ENCODE data around the gene CEMP1.
A peak's percentile ranks its signal among the peaks of the same experiment; 100 is the strongest.
"Not testable (repeated sequence)": the region's sequence is repeated elsewhere in the genome, so short reads cannot be mapped to it uniquely, and the experiment has no call there.

CEMP1 gene, protein sequence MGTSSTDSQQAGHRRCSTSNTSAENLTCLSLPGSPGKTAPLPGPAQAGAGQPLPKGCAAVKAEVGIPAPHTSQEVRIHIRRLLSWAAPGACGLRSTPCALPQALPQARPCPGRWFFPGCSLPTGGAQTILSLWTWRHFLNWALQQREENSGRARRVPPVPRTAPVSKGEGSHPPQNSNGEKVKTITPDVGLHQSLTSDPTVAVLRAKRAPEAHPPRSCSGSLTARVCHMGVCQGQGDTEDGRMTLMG

DNA sequence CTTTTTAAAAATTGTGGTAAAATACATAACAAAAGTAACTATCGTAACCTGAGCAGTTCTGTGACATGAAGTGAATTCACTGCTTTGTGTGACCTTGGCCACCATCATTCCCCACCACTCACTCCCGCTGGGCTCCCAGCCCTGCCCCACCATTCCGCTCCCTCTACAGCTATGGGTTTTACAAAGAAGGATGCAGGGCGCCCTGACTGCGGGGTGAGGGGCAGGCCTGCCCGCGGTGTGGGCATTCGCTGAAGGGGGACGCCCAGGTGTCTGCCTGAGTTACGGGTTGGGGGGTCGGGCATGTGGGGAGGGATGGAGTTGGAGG, at the start of gene CEMP1:
Gene CEMP1 (minus strand): TSS at position 38 of the 325 bp plus-strand sequence. CDS start 335 bp downstream, outside the sequence.
- no peak for DNase-seq (ENCODE audit: low read depth in 2 of 2)

DNA sequence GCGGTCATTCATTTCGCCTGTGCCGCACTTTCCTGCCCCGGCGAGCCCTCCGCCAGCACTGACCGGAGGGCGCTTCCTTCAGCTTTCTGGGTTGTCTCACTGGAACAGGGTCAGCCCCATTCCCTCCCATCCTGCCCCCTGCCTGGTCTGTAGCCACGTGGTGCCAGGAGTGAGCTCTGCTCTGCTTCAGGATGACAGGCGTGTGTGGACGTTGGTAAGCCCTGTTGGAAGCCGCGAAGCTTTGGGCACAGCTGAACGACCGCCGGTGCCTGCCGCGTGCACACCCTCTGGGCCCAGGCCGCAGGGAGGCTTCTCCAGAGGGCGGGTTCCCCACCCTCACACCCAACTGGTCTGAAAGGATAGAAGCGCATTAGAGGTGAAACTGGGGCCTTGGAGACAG, 49.6 kb upstream of the CEMP1 start:
- DNase-seq (ENCODE audit: low read depth in 2 of 2) = not testable (repeated sequence)

DNA sequence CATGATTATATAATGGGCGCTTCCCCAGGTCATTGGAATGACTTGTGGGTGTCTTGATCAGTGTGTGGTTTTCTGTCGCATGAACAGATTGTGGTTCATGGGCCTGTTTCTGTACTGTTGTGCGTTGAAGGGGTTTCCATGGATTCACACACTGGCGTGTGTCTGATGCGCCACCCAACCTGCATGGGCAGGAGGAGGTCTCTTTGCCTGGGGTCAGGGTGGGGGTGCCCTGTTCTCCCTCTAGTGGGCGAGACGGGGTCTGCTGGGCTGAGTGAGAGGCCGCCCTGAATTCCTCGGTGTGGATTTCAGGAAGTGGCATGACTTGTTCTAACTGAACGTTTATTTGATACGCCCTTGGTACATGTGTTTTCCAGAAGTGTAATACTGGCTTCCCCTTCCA, 48.9 kb upstream of the CEMP1 start:
- not testable (repeated sequence) for DNase-seq (ENCODE audit: low read depth in 2 of 2)

DNA sequence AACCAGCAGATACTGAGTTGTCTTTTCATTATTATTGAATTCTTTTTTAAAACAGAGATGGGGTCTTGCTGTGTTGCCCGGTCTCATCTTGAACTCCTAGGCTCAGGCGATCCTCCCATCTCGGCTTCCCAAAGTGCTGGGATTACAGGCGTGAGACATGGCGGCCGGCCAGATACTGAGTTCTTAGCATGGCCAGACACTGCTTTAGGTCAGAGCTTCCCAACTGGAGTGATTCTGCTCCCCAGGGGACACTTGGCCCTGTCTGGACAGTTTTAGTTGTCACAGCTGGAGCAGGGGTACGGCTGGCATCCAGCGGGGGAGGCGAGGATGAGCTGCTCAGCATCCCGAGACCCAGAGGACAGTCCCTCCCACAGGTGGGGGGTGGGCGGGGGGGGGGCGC, 47.7 kb upstream of the CEMP1 start:
- DNase-seq (ENCODE audit: low read depth in 2 of 2) = not testable (repeated sequence)

DNA sequence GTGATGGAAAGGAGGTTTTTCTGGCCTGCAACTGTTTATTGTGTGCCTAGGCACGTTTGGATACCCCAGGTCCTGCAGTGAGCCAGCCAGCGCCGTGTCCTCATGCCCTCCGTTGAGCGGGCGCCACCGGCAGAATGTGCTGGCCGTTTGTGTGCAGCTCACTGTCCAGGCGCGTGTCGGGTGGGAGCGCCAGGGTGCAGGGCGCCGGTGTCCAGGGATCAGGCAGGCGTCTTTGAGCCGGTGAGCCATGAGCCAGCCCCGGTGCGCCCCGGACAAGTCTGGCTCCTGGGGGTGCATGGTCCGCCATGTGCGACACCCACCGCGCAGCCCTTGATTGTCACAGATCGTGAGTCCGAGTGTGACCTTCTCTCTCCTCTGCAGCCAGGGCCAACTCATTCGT, 45.8 kb upstream of the CEMP1 start:
- not testable (repeated sequence) for DNase-seq (ENCODE audit: low read depth in 2 of 2)

DNA sequence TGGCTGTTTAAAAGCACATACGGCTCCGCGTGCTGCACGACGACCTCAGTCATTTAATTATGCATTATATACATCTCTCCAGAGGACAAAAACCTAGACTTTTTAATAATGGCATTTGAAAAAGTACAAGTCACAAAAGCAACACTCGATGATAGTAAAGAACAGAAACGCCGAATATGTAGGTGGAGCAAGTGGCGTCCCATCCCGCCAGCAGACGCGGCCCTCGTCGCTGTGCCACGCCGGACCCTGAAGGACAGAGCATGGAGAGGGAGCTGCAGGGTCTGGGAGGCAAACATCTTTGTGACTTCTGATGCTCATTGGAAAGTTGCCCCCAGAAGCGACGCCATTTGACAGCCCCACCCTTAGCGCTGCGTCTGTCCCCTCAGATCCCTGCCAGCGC, 44.6 kb upstream of the CEMP1 start:
- DNase-seq (ENCODE audit: low read depth in 2 of 2) = not testable (repeated sequence)

DNA sequence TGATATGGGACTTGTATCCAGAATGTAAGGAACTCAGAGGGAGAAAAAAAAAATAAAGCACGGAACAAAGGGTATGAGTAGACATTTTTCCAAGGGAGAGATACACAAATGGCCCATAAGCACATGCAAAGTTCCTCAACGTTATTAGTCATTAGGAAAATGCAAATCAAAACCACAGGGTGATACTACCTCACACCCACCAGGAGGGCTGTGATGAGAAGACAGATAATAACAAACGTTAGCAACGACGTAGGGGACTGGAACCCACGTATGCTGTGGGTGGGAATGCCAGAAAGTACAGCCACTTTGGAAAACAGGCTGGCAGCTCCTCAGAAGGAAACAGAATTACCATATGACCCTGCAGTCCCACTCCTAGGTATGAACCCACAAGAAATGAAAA, 41.5 kb upstream of the CEMP1 start:
- not testable (repeated sequence) for DNase-seq (ENCODE audit: low read depth in 2 of 2)

DNA sequence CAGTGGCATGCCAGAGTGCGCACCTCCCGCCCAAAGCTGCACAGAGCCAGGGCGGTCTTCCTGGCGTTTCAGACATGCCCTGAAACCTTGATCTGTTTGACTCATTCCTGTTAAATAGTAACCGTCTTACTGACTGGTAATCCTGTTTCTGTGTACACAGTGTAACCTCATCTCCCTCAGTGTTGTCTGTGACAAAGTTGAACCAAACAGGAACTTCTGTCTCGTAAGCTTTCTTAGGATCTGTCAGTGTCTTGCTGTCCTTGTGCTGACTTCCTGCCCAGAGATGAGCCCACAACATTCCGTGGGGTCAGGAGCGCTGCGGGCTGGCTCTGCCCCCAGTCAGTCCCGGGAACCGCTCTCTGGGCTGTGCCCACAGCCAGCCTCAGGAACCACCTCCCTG, 37.4 kb upstream of the CEMP1 start:
- DNase-seq (ENCODE audit: low read depth in 2 of 2) = not testable (repeated sequence)

DNA sequence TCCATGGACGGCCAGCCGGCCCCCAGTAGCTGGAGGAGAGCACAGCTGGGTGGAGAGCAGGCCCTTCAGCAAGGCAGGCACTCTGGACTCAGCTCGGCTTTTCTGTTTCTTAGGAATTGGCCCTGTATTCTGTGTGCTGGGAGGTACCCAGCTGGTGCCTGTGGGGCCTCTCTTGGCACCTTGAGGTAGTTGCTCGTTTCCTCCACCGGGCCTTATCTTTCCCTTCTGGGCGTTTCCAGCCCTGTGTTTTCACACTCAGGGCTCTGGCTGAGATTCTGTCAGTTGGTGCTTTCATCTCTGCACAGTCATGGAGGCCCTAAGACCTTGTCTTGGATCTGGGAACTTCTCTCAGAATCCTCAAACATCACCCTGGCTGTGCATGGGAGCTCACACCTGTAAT, 36.3 kb upstream of the CEMP1 start:
- DNase-seq (ENCODE audit: low read depth in 2 of 2) = not testable (repeated sequence)

DNA sequence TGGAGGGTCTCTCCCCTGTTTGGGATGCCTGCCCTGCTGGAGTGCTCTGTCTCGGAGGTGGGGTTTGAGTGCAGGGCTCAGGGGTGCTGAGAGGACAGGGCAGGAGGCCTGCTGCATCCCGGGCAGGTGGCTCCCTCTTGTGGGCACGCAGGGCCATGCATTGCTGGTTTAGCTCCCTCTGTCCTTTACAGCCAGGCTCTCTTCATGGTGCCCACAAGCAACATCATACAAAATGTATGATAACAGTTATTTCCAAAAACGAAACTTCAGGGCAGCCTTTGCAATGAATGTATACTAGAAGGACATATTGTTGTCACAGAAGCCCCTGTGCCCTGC, 29.6 kb upstream of the CEMP1 start:
- DNase-seq (ENCODE audit: low read depth in 2 of 2) = peak; percentile 24 to 41

DNA sequence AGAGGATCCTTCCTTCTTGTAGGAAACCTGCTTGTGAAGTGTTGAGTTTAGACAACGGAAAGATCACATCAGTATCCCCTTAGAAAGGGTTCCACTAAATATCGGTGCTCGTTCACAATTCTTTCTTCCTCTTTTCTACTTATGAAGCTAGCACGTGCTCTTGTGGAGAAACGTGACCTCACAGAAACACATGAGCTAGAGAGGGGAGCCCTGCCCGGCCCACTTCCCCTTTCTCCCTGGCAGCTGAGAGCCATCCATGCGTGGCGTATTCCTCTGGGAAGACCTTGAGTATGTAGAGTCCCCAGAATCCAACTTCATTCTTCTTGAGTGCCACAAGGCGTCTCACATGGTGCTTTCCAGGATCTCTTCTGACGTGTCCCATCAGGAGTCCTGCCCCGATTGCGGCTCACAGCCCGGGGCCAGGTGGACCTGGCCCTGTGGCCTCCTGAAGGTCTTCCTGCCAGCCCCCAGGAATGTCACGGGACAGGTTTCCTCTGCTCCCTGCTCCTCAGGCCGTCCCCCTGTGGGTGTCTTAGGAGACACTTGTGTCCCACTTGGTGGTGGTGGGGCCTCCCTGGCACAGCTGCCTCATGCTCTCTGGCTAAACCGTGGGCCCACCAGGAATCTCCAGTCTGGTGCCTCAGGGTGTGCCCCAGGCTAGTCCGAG, 29.1 kb upstream of the CEMP1 start:
- DNase-seq (ENCODE audit: low read depth in 2 of 2) = not testable (repeated sequence)

DNA sequence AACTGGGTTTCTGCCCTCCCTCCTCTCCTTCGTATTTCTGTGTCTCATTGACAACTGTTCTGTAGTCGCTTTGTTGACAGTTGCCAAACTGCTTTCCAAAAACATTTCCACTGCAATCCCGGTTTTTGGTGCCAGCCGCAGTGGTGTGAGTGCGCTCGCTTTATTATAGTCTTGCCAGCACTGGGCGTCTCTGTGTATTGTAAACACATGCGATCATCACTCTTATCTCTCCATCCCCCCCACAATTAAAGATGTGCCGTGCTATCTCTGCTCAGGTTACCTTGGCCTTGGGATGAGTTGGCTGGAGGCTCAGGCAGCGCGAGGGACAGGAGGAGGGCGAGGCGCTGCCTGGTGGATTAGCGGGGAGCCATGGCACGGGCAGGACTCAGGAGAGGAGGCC, 25.9 kb upstream of the CEMP1 start:
- DNase-seq (ENCODE audit: low read depth in 2 of 2) = not testable (repeated sequence)

DNA sequence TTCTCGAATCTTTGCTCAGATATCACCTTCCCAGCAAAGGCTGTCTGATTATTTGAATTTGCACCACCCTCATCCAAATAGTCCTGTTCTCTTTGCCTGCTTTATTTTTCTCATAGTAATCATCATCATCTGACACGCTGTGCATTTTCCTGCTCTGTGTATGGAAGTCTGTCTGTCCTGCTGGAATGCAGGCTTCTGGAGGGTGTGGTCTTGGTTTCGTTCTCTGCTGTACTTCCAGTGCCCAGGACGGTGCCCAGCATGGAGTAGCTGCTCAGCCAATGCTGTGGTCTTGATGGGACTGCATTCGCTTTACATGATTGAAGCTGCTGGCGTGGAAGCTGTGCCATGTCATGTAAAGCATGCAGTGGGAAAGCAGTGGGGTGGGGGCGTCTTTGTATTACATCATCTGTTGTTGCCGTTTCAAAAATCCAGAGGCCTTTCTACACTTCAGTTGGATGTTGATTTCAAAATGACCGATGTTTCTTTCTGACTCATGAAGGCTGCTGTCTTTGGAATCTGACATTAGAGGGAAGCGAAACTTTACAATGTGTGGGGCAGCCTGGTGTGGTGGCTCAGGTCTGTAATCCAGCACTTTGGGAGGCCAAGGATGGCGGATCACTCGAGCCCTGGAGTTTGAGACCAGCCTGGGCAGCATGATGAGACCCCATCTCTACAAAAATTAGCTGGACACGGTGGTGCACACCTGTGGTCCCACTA, 23.7 kb upstream of the CEMP1 start:
- DNase-seq (ENCODE audit: low read depth in 2 of 2) = not testable (repeated sequence)

DNA sequence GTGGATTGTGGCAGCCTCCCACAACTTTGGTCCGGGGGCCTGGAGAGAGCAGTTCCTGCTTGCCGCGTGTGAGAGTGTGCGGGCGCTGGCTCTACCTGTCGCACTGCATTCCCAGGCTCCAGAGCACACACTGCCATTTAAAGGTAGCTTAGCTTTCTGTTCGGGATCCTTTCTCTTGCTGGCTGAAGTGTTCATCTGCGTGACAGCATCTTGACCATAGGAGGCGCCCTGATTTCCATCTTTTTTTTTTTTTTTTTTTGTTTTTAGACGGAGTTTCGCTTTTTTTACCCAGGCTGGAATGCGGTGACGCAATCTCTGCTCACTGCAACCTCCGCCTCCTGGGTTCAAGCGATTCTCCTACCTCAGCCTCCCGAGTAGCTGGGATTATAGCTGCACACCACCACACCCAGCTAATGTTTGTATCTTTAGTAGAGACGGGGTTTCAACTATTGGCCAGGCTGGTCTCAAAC, 20.2 kb upstream of the CEMP1 start:
- not testable (repeated sequence) for DNase-seq (ENCODE audit: low read depth in 2 of 2)

DNA sequence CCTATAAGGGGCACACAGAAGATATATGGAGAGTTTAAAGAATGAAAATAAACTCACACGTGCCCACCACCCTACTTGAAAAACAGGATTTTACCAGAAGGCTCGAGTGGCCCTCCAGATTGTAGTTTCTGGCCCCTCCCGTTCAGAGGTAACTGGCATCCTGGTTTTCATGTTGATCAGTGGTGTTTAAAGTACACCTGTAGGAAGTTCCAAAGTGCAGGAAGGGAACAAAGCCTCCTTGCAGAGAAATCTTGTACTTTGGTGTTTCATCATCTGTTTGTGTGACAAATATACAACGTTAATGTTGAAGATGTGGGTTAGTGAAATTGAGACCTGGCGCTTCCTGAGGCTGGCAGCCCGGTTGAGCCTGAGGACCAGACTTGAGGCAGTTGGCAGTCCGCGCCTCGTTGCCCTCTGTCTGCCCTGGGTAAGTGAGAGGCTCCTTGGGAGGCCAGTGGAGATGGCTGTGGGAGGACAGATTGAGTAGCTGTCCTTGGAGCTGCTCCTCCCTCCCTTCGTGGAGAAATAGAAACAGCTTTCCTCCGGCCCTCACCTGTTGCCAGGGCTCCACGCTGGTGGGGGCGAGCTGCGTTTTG, 19.2 kb upstream of the CEMP1 start:
- not testable (repeated sequence) for DNase-seq (ENCODE audit: low read depth in 2 of 2)

DNA sequence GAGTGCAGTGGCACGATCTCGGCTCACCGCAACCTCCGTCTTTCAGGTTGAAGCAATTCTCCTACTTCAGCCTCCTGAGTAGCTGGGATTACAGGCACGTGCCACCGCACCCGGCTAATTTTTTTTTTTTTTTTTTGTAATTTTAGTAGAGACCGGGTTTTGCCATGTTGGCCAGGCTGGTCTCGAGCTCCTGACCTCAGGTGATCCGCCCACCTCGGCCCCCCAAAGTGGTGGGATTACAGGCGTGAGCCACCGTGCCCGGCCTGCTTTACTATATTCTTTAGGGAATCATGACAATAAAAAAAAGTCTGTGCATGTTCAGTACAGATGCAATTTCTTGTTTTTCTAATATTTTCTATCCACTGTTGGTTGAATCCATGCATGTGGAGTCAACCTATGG, 12.6 kb upstream of the CEMP1 start:
- DNase-seq (ENCODE audit: low read depth in 2 of 2) = not testable (repeated sequence)

DNA sequence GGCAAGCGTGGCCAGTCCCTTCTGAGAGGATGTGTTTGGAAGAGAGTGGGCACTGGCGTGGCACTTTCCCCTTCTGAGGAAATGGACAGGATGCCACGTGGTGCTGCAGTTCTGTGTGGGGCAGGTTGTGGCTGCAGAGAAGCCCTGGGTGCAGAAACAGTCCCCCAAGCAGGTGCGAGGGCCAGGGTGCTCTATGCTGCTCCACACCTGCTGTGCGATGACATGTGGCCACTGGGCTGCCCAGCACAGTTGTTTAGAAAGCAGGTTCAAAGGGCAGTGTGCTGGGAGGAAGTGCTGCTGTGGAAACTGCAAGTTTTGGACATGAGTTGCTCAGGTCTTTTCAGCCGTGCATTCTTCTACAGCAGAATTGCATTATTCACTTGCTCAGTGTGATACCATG, 10.2 kb upstream of the CEMP1 start:
- not testable (repeated sequence) for DNase-seq (ENCODE audit: low read depth in 2 of 2)

DNA sequence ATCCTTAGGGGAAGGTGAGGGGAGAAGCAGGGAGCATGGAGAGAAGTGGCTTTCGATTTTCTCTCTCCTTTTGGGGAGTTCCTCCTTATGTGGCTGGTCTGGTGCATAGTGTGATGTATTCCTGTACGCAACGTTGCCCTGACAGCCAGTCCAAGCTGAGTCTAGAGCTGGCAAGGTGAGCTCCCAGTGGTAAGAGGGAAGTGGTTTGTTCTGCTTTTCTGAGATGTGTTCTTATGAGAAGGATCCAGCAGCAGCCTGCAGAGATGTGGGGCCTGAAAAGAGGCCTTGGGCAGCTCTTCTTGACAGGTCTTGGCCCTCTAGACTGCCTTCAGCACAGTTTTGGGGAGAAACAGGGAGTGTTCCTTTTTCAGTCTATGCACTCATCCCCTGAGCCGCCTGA, 9.7 kb upstream of the CEMP1 start:
- not testable (repeated sequence) for DNase-seq (ENCODE audit: low read depth in 2 of 2)

DNA sequence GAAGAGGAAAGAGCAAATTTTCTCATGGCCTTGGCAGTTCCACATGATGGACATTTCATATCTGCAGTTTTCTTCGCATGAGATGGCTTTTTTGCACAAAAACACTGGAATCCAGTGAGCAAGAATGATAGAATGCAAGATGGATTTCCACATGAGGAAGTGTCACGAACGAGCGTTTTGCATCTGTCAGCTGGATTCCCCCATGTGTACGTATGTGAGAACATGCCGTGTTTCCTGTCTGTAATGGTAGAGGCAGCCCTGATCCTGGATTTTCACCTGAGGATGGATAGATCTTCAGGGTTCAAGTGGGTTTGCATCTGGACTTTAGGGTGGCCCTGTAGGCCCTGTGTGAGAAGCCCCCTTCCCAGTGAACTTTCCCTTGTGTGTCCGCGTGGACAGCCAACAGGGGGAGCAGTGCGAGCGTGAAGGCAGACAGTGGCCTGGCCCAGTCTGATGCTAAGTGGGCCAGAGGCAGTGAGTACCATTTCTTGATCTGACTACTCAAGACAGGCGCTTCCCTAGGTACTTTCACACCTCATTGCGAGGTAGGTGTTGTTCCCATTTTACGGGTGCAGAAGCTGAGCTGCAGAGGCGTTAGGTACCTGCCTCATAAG, 8.7 kb upstream of the CEMP1 start:
- not testable (repeated sequence) for DNase-seq (ENCODE audit: low read depth in 2 of 2)

DNA sequence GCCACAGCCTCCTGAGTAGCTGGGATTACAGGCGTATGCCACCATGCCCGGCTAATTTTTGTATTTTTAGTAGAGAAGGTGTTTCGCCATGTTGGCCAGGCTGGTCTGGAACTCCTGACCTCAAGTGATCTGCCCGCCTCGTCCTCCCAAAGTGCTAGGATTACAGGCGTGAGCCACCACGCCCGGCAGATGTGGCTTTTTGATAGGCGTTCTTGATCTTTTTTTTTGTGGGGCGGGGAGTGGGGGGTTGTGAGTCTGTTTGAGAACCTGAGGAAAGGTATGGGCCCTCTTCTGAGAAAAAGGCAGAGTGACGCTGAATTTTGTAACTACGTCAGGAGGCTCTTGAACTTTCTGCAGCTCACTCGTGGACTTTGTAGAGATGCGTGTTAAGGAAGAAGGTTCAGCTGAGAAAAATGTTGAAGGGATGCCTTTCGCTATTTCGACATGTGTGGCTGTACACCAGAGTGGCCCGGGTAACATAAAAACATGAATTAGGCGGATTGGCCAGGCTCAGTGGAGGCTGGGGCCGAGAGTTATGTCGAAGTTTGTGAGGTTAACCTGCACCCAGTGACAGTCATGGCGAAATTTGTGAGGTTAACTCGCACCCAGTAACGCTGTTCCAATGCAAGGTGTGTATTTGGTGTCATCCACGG, 8.1 kb upstream of the CEMP1 start:
- DNase-seq (ENCODE audit: low read depth in 2 of 2) = not testable (repeated sequence)

All from stimulated activated CD8-positive, alpha-beta memory T cell treated with anti-CD3 and anti-CD28 coated beads, Interleukin-7, amount 100 ng/mL, for 1 hour (primary cell).